OCI-LY1 (cell line): Measurements from ENCODE around the gene MYO18B.

ENCODE experiments used
- EZH2 ChIP-seq: fragments of 200-600 bp; sonication (generic), shearing (Covaris generic); IDR thresholded peaks from 2 replicates; pipeline ENCODE4 v1.8.0; 2017; ENCODE audit warnings: borderline replicate concordance, mixed run types, mild to moderate bottlenecking, antibody characterized with exemption, low read length, moderate library complexity, mixed read lengths
- TF ChIP-seq, protein P1 (sequence below): fragments of 200-600 bp; sonication (generic), shearing (Covaris generic); IDR thresholded peaks from 2 replicates; pipeline ENCODE4 v1.5.1; 2017; ENCODE audit warnings: mild to moderate bottlenecking, antibody characterized with exemption, low read length, moderate library complexity, mixed read lengths

DNA sequence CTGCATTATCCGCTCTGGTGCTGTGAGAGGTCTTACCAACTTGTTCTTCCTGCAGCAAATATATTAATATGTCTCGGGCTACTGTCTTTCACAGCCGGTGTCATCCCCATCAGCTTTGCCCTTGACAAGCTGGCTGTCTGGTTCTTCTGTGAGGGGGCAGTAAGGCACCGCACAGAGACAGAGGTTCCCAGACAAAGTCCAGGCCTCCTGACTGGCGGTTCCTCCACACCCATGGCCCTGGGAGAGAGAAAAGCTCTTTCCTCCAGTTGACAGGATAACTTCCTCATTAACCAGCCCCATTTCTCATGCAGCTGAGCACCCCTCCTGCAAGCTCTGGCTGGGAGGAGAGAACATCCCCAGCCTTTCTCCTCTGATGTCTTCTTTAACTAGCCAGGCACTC lies 214.8 kb downstream of the MYO18B start:
- TF ChIP-seq, protein P1, sequence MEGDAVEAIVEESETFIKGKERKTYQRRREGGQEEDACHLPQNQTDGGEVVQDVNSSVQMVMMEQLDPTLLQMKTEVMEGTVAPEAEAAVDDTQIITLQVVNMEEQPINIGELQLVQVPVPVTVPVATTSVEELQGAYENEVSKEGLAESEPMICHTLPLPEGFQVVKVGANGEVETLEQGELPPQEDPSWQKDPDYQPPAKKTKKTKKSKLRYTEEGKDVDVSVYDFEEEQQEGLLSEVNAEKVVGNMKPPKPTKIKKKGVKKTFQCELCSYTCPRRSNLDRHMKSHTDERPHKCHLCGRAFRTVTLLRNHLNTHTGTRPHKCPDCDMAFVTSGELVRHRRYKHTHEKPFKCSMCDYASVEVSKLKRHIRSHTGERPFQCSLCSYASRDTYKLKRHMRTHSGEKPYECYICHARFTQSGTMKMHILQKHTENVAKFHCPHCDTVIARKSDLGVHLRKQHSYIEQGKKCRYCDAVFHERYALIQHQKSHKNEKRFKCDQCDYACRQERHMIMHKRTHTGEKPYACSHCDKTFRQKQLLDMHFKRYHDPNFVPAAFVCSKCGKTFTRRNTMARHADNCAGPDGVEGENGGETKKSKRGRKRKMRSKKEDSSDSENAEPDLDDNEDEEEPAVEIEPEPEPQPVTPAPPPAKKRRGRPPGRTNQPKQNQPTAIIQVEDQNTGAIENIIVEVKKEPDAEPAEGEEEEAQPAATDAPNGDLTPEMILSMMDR, result no peak
- no peak for TF ChIP-seq EZH2
